Measurements from ENCODE around the gene HIRIP3.
"Not testable (repeated sequence)": the region's sequence is repeated elsewhere in the genome, so short reads cannot be mapped to it uniquely, and the experiment has no call there.

Gene HIRIP3

DNA sequence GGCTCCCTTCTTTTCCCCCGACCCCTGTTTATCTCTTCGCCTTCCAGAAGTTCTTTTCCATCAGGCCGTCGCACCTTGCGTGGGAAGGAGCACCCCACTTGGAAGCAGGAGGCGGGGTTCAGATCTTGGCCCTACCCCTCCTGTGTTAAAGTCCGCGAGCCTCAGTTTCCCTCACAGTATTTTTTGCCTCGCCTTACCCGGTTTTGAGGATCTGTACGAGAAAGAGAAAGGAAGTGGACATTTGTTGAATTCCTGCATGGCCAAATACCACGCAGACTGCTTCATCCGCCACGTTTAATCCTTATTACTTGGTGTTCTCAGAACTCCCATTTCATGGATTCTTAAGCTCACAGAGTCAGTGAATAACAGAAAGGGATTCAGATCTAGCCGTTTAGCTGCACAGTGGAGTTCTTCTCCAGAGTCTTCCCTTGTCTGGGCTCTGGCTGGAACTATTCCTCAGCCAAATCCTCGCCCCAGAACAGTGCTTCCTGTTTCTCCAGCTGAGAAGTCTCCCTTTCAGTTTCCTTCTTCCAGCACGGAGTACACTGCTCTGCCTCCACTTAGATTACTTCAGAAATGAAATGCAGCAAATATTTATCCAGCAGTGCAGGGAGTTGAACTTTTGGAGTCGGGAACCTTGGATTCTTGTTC is 32.9 kb downstream of the HIRIP3 start:
- in situ Hi-C loops (cut with MboI; ENCODE audit: low sequenced_read_pairs), result no loop called here

DNA sequence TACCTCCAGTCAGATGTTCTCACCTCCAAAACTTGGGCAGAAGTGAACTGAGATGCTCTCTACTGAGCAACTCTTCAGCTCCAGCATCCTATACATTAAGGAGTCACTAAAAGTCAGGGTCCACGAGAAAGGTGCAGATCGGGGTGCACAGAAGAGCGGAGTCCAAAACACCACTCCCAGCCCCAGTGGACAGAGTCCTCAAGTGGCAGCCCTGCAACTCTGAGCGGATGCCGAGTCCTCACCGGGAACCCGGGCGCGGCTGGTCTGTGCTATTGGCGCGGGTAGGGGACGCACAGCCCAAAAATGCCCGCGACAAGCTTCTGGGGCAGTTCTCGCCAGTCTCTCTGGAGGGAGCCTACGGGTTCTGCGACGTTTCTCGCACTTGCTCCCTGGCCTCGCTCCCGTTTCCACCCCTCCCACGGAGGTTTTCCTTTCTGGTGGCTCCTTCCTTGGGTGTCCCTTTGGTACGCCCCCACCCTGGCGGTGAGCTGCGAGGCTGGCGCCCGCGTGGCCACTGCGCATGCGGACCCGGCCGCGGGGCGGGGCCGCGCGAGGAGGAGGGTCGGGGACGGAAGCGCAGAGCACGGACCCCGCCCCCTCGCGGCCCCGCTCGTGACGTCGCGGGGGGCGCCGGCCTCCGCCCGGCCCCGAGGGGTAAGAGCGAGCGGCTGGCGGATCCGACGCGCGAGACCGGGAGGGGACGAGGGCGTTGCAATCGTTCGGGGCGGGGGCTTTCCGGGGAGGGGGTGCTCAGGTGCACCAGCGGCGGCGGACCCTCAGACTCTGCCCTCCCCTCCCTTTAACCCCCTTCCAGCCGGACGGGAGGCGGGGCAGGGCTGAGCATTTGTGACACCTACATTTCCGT is 33.7 kb downstream of the HIRIP3 start, which contains the start of gene TMEM219:
TMEM219 (plus strand) TSS at position 601 of the 865 bp plus-strand sequence. CDS start 1,065 bp downstream, outside the sequence.
- in situ Hi-C loops (cut with MboI; ENCODE audit: low sequenced_read_pairs), result no loop called here

DNA sequence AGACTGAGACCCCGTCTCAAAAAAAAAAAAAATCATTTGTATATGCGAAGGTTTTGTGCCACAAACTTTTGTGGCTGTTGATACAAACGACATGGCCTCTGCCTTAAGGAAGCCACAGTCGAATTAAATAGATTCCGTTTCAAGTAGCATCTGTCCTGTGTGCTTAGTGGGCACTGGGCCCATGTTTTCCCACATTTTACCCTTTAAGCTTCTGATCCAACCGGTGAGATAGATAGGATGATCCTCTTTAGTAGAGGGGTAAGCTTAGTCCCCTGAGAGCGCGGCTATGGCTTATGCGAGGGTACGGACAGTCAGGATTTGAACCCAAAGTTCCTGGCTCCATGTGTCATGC is 34.3 kb downstream of the HIRIP3 start:
- in situ Hi-C loops (cut with MboI; ENCODE audit: low sequenced_read_pairs), result no loop called here

DNA sequence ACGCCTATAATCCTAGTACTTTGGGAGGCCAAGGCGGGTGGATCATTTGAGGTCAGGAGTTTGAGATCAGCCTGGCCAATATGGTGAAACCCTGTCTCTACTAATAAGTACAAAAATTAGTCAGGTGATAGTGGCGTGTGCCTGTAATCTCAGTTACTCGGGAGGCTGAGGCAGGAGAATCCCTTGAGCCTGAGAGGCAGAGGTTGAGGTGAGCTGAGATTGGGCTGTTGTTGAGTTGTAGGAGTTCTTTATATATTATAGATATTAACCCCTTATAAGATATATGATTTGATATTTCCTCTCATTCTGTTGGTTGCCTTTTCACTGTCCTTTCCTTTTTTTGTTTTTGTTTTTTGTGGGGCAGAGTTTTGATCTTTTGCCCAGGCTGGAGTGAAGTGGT is 35.6 kb downstream of the HIRIP3 start:
- in situ Hi-C loops (cut with MboI; ENCODE audit: low sequenced_read_pairs), result not testable (repeated sequence)

DNA sequence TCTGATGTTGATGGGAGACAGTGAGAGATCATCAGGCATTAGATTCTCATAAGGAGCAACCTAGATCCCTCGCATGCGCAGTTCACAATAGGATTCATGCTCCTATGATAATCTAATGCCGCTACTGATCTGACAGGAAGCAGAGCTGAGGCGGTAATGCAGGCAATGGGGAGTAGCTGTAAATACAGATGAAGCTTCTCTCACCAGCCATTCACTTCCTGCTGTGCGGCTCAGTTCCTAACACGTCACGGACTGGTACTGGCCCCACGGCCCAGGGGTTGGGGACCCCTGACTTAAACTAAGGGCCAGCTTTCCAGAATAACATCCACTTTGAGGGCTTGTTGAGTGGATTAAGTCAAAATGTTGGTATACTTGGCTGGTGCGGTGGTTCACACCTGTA is 36.1 kb downstream of the HIRIP3 start:
- in situ Hi-C loops (cut with MboI; ENCODE audit: low sequenced_read_pairs), result no loop called here

DNA sequence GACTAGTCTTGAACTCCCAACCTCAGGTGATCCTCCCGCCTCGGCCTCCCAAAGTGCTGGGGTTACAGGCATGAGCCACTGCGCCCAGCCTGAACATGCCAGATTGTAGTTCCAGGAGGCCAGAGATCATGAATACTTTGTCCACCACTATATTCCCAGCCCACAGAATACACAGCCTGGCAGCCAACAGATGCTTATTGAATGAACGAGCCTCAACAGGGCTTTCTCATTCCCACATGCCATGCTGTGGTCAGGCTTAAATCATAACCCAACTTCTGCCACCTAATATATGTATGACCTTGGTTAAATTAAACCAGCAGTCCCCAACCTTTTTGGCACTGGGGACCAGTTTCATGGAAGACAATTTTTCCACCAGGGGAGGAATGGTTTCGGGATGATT is 36.7 kb downstream of the HIRIP3 start:
- in situ Hi-C loops (cut with MboI; ENCODE audit: low sequenced_read_pairs), result no loop called here

DNA sequence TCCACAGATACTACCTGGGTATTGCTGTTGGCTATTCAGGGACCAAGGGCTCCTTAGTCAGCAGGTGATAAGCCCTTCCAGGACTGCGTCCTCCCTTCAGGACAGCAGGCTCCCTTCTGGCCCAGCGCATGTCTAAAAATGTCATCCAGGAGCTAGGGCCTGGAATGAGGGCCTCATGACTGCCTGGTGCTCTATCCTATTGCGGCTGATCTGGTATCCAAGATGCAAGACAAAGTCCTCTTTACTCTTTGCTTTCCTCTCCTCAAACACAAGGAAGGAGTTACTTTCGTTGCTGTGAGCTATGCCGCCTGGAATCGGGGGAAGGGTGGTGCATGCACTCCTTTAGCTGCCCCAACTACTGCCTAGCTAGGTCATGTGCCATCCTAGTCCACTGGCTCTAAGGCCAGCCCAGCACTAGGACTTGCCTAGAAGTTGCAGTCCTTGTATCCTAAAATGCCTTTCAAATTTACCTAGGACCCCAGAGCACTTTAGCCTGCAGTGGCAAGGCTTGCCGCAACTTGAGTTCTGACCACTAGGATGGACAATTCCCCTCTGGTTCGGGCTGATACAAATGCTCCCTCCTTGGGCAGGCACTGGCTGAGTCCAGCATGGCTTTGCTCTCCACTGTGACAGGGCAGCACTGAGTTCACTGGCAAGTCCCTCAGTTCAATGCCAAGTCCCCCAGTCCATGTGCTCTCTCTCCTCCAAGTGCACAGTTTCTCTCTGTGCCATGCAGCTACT is 43.6 kb downstream of the HIRIP3 start:
- in situ Hi-C loops (cut with MboI; ENCODE audit: low sequenced_read_pairs), result no loop called here

DNA sequence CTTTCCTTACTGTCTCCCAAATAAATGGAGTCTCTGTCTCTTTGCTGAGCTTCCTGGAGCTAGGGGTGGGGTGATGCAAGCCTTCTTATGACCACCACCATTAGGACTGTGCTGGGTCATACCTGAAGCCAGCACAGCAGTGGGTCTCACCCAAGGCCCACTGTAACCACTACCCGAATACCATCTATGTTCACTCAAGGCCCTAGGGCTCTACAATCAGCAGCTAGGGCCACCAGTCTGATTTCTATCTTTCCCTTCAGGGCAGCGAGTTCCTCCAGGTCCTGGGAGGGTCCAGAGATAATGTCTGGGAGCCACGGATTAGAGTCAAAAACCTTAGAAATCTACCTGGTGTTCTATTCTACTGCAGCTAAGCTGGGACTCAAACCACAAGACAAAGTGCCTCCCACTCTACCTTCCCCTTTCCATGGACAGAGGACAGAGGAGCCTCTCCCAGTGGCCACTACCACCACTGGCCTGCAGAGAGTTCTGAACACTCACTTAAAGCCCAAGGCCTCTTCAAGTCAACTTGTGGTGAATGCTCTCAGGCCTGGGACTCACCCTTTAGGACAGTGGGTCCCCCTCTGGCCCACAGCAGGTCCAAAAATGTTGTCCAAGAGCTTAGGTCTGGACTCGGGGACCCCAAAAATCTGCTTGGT is 44.5 kb downstream of the HIRIP3 start:
- in situ Hi-C loops (cut with MboI; ENCODE audit: low sequenced_read_pairs), result no loop called here

DNA sequence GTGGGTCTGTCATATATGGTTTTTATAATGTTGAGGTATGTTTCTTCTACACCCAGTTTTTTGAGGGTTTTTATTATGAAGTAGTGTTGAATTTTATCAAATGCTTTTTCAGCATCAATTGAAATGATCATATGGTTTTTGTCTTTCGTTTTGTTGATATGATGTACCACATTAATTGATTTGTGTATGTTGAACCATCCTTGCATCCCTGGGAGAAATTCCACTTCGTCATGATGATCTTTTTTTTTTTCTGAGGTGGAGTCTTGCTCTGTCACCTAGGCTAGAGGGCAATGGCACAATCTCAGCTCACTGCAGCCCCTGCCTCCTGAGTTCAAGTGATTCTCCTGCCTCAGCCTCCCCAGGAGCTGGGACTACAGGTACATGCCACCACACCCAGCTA is 47.5 kb downstream of the HIRIP3 start:
- in situ Hi-C loops (cut with MboI; ENCODE audit: low sequenced_read_pairs), result no loop called here

DNA sequence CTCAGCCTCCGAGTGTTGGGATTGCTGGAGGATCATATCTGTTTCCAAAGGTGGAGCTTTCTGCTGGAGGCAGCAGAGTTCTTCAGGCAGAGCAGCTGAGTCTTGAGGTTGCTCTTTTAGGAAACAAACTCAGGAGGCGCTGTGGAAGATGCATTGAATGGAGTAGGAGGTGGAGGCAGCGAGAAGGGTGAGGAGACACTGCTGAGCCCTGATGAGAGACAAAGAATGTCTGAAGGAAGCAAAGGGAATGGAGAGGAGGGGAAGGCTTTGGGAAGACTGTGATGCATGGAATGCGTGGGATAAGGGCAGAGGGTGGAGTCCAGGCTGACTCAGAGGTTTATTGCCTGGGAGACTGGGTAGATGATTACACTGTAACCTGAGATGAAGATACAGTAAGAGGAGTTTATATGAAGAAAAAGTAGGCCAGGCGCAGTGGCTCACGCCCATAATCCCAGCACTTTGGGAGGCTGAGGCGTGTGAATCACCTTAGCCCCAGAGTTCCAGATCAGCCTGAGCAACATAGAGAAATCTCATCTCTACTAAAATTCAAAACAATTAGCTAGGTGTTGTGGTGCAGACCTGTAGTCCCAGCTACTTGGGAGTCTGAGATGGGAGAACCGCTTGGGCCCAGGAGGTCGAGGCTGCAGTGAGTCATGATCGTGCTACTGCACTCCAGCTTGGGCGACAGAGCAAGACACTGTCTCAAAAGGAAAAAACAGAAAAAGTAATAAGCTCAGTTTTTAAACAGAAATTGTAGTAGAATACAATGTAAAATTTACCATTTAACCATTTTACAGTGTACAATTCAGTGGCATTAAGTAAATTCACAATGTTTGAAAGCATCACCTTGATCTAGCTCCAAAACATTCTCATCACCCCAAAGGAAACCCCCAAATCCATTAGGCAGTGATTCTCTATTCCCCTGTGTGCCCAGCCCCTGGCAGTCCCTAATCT is 51.3 kb downstream of the HIRIP3 start:
- in situ Hi-C loops (cut with MboI; ENCODE audit: low sequenced_read_pairs), result no loop called here

Measured in HL-60/S4 (cell line).